Suprapubic skin (tissue), 4 donors: ENCODE data around the gene MTX2.

Experiments used
- EP300 ChIP-seq: sonication (generic); formaldehyde crosslinking; IDR thresholded peaks from one replicate; pipeline ENCODE4 v1.6.1; 2017; ENCODE audit warnings: antibody characterized with exemption
- POLR2A ChIP-seq, 2 donors: fragments of 450-650 bp; IDR thresholded peaks; one replicate each; pipeline ENCODE4 v1.6.1; 2017; ENCODE audit warnings: antibody characterized with exemption in 2 of 2, mild to moderate bottlenecking in 2 of 2, moderate library complexity in 2 of 2
- POLR2AphosphoS5 ChIP-seq, 3 donors: sonication (generic); formaldehyde crosslinking; IDR thresholded peaks; one replicate each; pipeline ENCODE4 v1.6.1; 2017; ENCODE audit warnings: antibody characterized with exemption in 3 of 3
- TF ChIP-seq, protein P1 (sequence below), 2 donors: fragments of 200-600 bp in 1 of 2; fragments of 450-650 bp in 1 of 2; sonication (generic) in 1 of 2; IDR thresholded peaks; one replicate each; pipeline ENCODE4 v1.5.1; 2016 to 2019; ENCODE audit warnings: antibody characterized with exemption in 2 of 2, mild to moderate bottlenecking in 1 of 2, moderate library complexity in 1 of 2

DNA sequence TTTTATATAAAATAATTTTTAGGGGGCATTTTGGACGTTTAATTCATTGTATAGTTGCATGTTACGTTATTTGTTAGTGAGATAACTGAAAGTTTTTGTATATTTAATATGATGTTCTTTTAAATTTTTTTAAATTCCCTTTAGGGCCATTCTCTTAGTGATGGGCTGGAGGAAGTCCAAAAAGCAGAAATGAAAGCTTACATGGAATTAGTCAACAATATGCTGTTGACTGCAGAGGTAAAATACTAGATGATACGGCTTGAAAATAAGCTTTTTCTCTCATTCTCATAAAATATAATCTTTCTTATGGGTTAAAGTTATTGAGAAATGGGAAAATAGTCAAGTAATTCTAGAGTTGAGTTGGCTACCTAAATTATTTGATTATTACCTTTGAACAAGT is 58.9 kb downstream of the MTX2 start:
- TF ChIP-seq, protein P1, sequence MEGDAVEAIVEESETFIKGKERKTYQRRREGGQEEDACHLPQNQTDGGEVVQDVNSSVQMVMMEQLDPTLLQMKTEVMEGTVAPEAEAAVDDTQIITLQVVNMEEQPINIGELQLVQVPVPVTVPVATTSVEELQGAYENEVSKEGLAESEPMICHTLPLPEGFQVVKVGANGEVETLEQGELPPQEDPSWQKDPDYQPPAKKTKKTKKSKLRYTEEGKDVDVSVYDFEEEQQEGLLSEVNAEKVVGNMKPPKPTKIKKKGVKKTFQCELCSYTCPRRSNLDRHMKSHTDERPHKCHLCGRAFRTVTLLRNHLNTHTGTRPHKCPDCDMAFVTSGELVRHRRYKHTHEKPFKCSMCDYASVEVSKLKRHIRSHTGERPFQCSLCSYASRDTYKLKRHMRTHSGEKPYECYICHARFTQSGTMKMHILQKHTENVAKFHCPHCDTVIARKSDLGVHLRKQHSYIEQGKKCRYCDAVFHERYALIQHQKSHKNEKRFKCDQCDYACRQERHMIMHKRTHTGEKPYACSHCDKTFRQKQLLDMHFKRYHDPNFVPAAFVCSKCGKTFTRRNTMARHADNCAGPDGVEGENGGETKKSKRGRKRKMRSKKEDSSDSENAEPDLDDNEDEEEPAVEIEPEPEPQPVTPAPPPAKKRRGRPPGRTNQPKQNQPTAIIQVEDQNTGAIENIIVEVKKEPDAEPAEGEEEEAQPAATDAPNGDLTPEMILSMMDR (IDR thresholded peaks at IDR 0.05): no peak
- TF ChIP-seq POLR2A (IDR thresholded peaks at IDR 0.05) (no peak), EP300 (no peak), POLR2AphosphoS5 (IDR thresholded peaks at IDR 0.05) (no peak)
